Omental fat pad (tissue), 4 donors: ENCODE measurements around the gene NTM. TPM values are rescaled to one million over a fixed set of nuclear protein-coding genes. Genes with fewer than 3 reads are reported as not detected.

Experiments
- ATAC-seq: fragments of 150-250 bp; one replicate; pipeline ENCODE4 v1.9.1; 2016; ENCODE audit warnings: mild to moderate bottlenecking, moderate library complexity; ENCODE audit not compliant: low FRiP score
- DNase-seq: peaks from one replicate; pipeline ENCODE4 v3.0.0-alpha.2; 2019; ENCODE audit warnings: low spot score
- total RNA-seq, 4 donors: library from RNA; depleted of rRNA; stranded (reverse); fragments of >200 nt; gene quantifications; one replicate each; pipeline ENCODE4 v1.1.0, GENCODE V29; 2016
- TF ChIP-seq, protein P1 (sequence below), 3 donors: fragments of 450-650 bp; IDR thresholded peaks; one replicate each; pipeline ENCODE4 v1.5.1; 2016 to 2017; ENCODE audit warnings: antibody characterized with exemption in 3 of 3, mild to moderate bottlenecking in 3 of 3, moderate library complexity in 2 of 3

NTM gene
- total RNA-seq, 4 donors from 2014 or later = 0.56 to 5.5 (median 2.4) TPM

- DNase-seq (no peak), ATAC-seq (no peak)
- TF ChIP-seq, protein P1, sequence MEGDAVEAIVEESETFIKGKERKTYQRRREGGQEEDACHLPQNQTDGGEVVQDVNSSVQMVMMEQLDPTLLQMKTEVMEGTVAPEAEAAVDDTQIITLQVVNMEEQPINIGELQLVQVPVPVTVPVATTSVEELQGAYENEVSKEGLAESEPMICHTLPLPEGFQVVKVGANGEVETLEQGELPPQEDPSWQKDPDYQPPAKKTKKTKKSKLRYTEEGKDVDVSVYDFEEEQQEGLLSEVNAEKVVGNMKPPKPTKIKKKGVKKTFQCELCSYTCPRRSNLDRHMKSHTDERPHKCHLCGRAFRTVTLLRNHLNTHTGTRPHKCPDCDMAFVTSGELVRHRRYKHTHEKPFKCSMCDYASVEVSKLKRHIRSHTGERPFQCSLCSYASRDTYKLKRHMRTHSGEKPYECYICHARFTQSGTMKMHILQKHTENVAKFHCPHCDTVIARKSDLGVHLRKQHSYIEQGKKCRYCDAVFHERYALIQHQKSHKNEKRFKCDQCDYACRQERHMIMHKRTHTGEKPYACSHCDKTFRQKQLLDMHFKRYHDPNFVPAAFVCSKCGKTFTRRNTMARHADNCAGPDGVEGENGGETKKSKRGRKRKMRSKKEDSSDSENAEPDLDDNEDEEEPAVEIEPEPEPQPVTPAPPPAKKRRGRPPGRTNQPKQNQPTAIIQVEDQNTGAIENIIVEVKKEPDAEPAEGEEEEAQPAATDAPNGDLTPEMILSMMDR (IDR thresholded peaks at IDR 0.05) = no peak
Observed at GRCh38 chr11:131723088-131723487, 352.7 kb downstream of the NTM start.

DNA sequence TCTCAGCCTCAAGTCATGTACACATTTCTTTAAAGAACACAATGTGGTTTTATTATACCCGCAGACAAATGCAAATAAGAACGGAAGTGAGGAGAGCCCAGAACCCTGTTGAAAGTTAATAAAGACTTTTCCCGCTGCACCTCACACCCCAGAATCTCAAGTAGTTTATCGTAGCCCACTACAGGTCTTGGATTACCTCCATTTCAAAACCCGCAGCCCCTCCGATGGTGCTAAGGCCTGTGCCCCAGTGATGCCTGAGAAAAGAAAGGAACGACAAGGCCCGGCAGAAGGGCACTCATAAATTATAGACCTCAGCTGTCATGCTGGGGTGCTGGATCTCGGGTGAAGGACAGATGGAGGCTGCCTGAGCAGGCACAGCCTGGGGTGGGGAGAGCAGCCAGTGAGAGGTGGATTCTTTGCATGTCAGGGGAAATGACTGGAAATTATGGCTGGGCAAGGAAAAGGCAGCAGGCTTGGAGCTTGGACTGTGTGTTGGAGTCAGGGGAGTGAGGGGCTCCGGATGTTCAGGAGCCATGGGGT lies 354.1 kb downstream of the NTM start:
- DNase-seq (no peak), ATAC-seq (no peak)
- TF ChIP-seq, protein P1 (IDR thresholded peaks at IDR 0.05) = no peak

DNA sequence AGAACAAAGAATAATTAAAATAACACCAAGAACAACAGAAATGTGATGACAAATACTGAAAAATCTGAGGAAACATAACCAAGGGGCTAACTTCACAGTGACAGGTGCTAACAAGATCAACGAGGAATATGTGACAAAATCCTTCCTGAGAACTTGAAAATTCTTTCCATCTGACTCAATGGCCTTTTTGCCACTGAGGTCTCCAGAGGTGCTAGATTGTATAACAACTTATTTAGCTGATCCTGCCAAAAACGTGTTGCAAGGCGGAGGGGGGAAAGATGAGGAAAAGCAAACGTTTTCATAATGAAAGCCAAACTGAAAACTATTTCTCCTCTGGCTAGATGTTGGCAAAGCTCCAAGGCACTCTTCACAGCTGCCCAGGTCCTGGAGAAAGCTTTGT lies 364.5 kb downstream of the NTM start:
- TF ChIP-seq, protein P1 (IDR thresholded peaks at IDR 0.05) = no peak
- DNase-seq (no peak), ATAC-seq (no peak)

GRCh38 chr11:131737357-131737756 lies 366.9 kb downstream of the NTM start:
- TF ChIP-seq, protein P1 (IDR thresholded peaks at IDR 0.05) = no peak
- ATAC-seq (no peak), DNase-seq (no peak)

DNA sequence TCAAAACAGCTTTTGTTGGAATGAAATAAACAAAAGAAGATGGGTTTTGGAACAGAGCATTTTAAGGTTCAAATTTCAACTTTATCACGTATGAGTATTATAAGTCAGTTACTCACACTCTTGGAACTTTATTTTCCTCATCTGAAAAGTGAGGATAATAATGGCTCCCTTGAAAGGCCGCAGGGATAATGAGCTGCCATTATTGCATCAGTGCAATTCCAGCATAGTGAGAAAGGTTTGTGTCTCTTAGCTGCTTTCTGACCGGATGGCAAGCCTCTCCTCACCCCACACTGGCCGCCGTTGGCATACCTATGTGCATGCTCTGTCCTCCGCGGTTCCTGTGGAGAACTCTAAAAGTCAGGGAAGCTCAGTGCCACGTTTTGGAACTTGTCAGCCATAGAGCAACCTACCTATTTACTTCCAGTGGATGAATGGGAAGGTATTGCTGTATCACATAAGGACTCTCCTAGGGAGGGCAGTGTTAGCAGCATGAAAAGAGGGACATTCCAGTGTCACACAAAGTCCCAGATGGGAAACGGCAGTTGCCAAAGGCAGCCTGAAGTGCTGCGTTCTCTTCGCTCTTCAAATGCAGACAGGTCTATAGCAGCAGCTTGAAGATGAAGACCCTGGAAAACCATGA lies 368.9 kb downstream of the NTM start:
- DNase-seq (no peak), ATAC-seq (no peak)
- TF ChIP-seq, protein P1 (IDR thresholded peaks at IDR 0.05) = no peak

DNA sequence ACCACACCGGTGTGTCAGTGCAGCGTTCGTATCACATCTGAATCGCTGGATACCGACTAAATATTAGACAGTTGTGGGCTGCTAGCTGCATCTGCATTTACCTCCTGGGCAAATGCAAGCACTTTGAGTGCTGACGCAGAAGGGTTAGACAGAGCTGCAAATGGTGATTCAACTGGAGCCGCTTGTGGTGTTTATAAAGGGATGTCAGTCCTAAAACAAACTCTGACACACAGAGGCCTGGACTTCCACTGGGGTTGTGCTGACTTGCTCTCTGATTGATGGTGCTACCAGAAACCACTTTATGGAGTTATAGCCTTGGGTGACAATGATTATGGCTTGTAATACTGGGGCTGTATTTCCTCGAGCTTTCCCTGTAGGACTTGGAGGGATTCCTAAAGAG lies 374.4 kb downstream of the NTM start:
- DNase-seq = no peak
- TF ChIP-seq, protein P1 (IDR thresholded peaks at IDR 0.05) = no peak
- no peak for ATAC-seq

GRCh38 chr11:131745405-131745804 lies 375.0 kb downstream of the NTM start:
- TF ChIP-seq, protein P1 (IDR thresholded peaks at IDR 0.05) = no peak
- DNase-seq (no peak), ATAC-seq (no peak)
